Effector memory CD4-positive, alpha-beta T cell (primary cell): ENCODE results near the gene SHH.
A peak's percentile ranks its signal among the peaks of the same experiment; 100 is the strongest.
"Not testable (repeated sequence)": the region's sequence is repeated elsewhere in the genome, so short reads cannot be mapped to it uniquely, and the experiment has no call there.

Experiments used
- DNase-seq, 3 donors: peaks; one replicate each; pipeline ENCODE4 v3.0.0-alpha.2; 2020
- H3K27ac ChIP-seq: 2 replicates; pipeline ENCODE4 v1.7.0; 2013; ENCODE audit warnings: mild to moderate bottlenecking, low read length, moderate library complexity; ENCODE audit not compliant: insufficient read depth, poor library complexity, severe bottlenecking
- H3K27me3 ChIP-seq: replicated peaks from 2 replicates; pipeline ENCODE4 v1.7.0; 2013; ENCODE audit warnings: mild to moderate bottlenecking, low read length; ENCODE audit not compliant: insufficient read depth, control insufficient read depth, poor library complexity, severe bottlenecking
- H3K36me3 ChIP-seq: 2 replicates; pipeline ENCODE4 v1.7.0; 2013; ENCODE audit warnings: mild to moderate bottlenecking, low read length, moderate library complexity; ENCODE audit not compliant: control insufficient read depth, insufficient read depth
- H3K4me1 ChIP-seq: 2 replicates; pipeline ENCODE4 v1.7.0; 2013; ENCODE audit warnings: low read length, mild to moderate bottlenecking; ENCODE audit not compliant: control insufficient read depth, insufficient read depth, poor library complexity, severe bottlenecking
- H3K4me3 ChIP-seq: 2 replicates; pipeline ENCODE4 v1.7.0; 2013; ENCODE audit warnings: low read length, low read depth, mild to moderate bottlenecking; ENCODE audit not compliant: insufficient read depth, poor library complexity, severe bottlenecking
- H3K9me3 ChIP-seq: 2 replicates; pipeline ENCODE4 v1.7.0; 2013; ENCODE audit warnings: mild to moderate bottlenecking, low read length, moderate library complexity; ENCODE audit not compliant: control insufficient read depth

Gene SHH

GRCh38 chr7:155820788-155821187 is 8.5 kb upstream of the SHH start:
- Histone ChIP-seq H3K9me3 (no peaks in the 10 kb centered on the region), H3K36me3 (no peaks in the 10 kb centered on the region), H3K27me3 (peaks cover 4% of the 10 kb centered on the region), H3K27ac (no peak overlapping the region), H3K4me1 (no peaks in the 10 kb centered on the region), H3K4me3 (no peak overlapping the region)
- DNase-seq = no peak

DNA sequence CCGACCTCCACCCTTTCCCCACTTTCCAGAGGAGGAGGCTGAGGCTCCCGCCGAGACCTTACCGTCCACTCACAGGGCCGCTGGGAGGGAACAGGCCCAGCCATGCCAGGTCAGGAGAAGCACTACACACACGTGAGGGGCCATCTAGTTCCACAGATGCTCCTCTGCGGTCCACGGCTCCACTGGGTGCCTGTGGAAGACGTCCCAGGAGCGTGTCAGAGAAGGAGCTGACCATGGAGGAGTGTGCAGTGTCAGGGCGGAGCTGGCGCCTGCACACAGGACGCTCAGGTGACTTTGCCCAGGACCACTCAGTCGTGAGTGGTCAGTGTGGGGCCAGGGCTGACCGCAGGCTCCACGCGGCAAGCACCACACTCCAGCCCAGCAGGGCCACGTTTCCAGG is 8.0 kb upstream of the SHH start:
- H3K36me3 ChIP-seq = no peaks in the 10 kb centered on the region
- H3K4me3 ChIP-seq = no peak overlapping the region
- H3K4me1 ChIP-seq = peaks cover 2% of the 10 kb centered on the region
- H3K9me3 ChIP-seq = no peaks in the 10 kb centered on the region
- H3K27ac ChIP-seq = no peak overlapping the region
- peaks cover 4% of the 10 kb centered on the region for H3K27me3 ChIP-seq
- DNase-seq = no peak

DNA sequence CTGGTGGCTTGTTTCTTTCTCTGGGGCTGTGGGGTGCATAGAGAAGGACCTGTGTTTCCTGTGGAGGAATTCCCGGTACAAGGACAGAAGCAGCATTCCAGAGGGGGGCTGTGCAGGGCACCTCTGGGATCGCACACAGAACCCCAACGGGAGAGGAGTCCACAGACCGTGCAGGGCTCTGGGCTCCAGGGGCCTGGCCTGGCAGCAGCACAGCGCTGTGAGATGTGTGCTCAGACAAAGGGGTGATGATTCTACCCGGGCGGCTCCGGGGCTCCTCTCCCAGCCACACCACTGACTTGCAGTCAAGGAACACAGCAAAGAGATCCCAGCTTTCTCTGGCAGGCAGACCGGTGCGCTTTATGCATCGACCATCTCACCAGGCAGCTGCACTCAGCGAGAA is 6.9 kb upstream of the SHH start:
- no peak for DNase-seq

DNA sequence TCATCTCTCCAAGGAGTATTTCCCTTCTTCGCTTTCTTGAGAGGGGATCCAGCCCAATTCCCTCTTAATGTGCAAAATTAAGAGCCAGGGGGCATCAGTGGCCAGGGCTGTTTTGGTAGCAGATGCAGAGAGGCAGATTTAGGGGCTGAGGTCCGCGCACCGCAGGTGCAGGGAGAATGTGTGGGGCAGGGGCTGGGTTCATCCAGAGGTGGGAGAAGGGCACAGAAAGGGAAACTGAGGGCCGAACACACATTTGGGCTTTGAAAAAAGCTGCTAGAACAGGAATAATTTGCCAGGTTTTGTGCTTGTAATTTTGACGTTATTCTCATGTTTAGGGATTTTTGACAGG is 6.5 kb upstream of the SHH start:
- Histone ChIP-seq H3K27ac (no peak overlapping the region), H3K9me3 (no peaks in the 10 kb centered on the region), H3K4me3 (no peak overlapping the region), H3K36me3 (no peaks in the 10 kb centered on the region), H3K4me1 (peaks cover 2% of the 10 kb centered on the region), H3K27me3 (peaks cover 2% of the 10 kb centered on the region)
- DNase-seq = no peak

More for the DNA sequence above, 6.9 kb upstream of the SHH start:
- H3K4me1 ChIP-seq = peaks cover 2% of the 10 kb centered on the region
- no peaks in the 10 kb centered on the region for H3K36me3 ChIP-seq
- H3K27me3 ChIP-seq = peaks cover 4% of the 10 kb centered on the region
- H3K4me3 ChIP-seq = no peak overlapping the region
- H3K27ac ChIP-seq = no peak overlapping the region
- no peaks in the 10 kb centered on the region for H3K9me3 ChIP-seq

- no peaks in the 10 kb centered on the region for H3K36me3 ChIP-seq
- no peak overlapping the region for H3K27ac ChIP-seq
- H3K4me3 ChIP-seq = no peak overlapping the region
- no peaks in the 10 kb centered on the region for H3K9me3 ChIP-seq
- no peak for DNase-seq
- H3K27me3 ChIP-seq = no peaks in the 10 kb centered on the region
- H3K4me1 ChIP-seq = peaks cover 2% of the 10 kb centered on the region
Measured at GRCh38 chr7:155818154-155818819, 6.0 kb upstream of the SHH start.

GRCh38 chr7:155817515-155817914 is 5.3 kb upstream of the SHH start:
- not testable (repeated sequence) for DNase-seq, H3K4me1 ChIP-seq, H3K27ac ChIP-seq, H3K27me3 ChIP-seq, H3K9me3 ChIP-seq, H3K4me3 ChIP-seq, H3K36me3 ChIP-seq

GRCh38 chr7:155816996-155817395 is 4.7 kb upstream of the SHH start:
- Histone ChIP-seq H3K36me3 (no peaks in the 10 kb centered on the region), H3K27me3 (peaks cover 4% of the 10 kb centered on the region), H3K4me3 (no peak overlapping the region), H3K9me3 (no peaks in the 10 kb centered on the region), H3K27ac (no peak overlapping the region), H3K4me1 (peaks cover 5% of the 10 kb centered on the region)
- DNase-seq = no peak

DNA sequence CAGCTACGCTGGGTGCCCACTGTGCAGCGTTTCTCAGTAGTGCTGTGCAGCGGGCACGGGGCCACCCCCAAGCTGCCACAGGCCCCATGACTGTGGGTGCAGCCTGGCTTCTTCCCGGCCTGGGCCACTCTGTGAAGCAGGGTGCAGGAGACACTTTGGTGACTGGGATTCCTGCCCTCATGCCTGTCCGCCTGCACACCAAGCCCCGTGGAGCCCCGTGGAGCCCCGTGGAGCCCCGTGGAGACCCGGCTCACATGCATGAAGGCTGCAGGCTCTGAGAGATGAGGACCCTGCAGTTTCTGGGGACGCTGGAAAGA is 3.9 kb upstream of the SHH start:
- Histone ChIP-seq H3K4me1 (peaks cover 5% of the 10 kb centered on the region), H3K4me3 (no peak overlapping the region), H3K27me3 (peaks cover 9% of the 10 kb centered on the region), H3K36me3 (no peaks in the 10 kb centered on the region), H3K9me3 (no peaks in the 10 kb centered on the region), H3K27ac (no peak overlapping the region)
- no peak for DNase-seq

- H3K36me3 ChIP-seq = no peaks in the 10 kb centered on the region
- H3K27me3 ChIP-seq = peaks cover 13% of the 10 kb centered on the region
- peak in 2 of 3 donors; percentile 15 to 18 for DNase-seq
- H3K27ac ChIP-seq = no peak overlapping the region
- H3K4me1 ChIP-seq = peaks cover 5% of the 10 kb centered on the region
- no peak overlapping the region for H3K4me3 ChIP-seq
- no peaks in the 10 kb centered on the region for H3K9me3 ChIP-seq
Measured at GRCh38 chr7:155815332-155816191, 3.3 kb upstream of the SHH start.
